K562 (cell line): ENCODE data around the gene WIPF3. TPM values are rescaled to one million over a fixed set of nuclear protein-coding genes. Genes with fewer than 3 reads are reported as not detected.

ENCODE experiments used
- ATAC-seq: fragments of 200-7000 bp; cut with Tn5 transposase; 3 replicates; pipeline ENCODE4 v1.9.1; 2020; ENCODE audit warnings: moderate library complexity
- BruUV-seq: library from RNA; stranded (reverse); fragments of 400-500 nt; replicated peaks from 2 replicates; lab custom pipeline; 2021; lab: Mats Ljungman, UMichigan
- CTCF ChIA-PET: fragments of 300-600 bp; formaldehyde crosslinking; extraction: SDS; loops from one replicate; lab custom pipeline; 2021; ENCODE audit warnings: low intra/inter-chr PET ratio; lab: Yijun Ruan, JAX
- POLR2A ChIA-PET: fragments of 300-600, 350-650 bp; sonication (Branson Sonifier 250); formaldehyde crosslinking; extraction: SDS; loops from one replicate; lab custom pipeline; 2021; ENCODE audit warnings: antibody characterized with exemption, inconsistent platforms; lab: Yijun Ruan, JAX
- DNase-seq, 4 experiments: peaks; one replicate each; pipeline versions ENCODE4 v3.0.0 to v3.0.0-alpha.2; 2011 to 2018; ENCODE audit warnings: low spot score in 3 of 4, mixed read lengths in 3 of 4; ENCODE audit errors: extremely low read depth in 1 of 4
- FAIRE-seq: peaks from 2 replicates; lab custom pipeline; 2011; peaks lifted over from hg19 to GRCh38; lab: Jason Lieb, UNC
- H2AFZ ChIP-seq: 2 replicates; pipeline ENCODE4 v1.6.0; 2011; ENCODE audit warnings: low read depth, low read length, control low read depth, inconsistent platforms
- H3K27ac ChIP-seq: fragments of 200-600 bp; 3 replicates; pipeline ENCODE4 v1.8.0; 2011; ENCODE audit warnings: low read depth, mild to moderate bottlenecking, control low read depth, inconsistent platforms, low read length, moderate library complexity, mixed read lengths; ENCODE audit errors: extremely low read depth
- H3K27me3 ChIP-seq, 2 experiments: fragments of 300-600 bp in 1 of 2; 2 replicates in 1 of 2; 3 replicates in 1 of 2; pipeline versions ENCODE4 v1.6.0 to v1.8.0; 2011; ENCODE audit warnings: inconsistent platforms in 2 of 2, low read length in 2 of 2, mild to moderate bottlenecking in 1 of 2, mixed read lengths in 1 of 2, moderate library complexity in 1 of 2; ENCODE audit not compliant: control insufficient read depth in 2 of 2, insufficient read depth in 2 of 2
- H3K36me3 ChIP-seq: fragments of 300-600 bp; 3 replicates; pipeline ENCODE4 v1.8.0; 2011; ENCODE audit warnings: mild to moderate bottlenecking, low read length, inconsistent platforms; ENCODE audit not compliant: control insufficient read depth, insufficient read depth
- H3K4me1 ChIP-seq, 2 experiments: fragments of 200-600 bp in 1 of 2; replicated peaks in 1 of 2; 2 replicates in 1 of 2; 3 replicates in 1 of 2; pipeline versions ENCODE4 v1.5.1 to v1.8.0; 2011; ENCODE audit warnings: inconsistent platforms in 2 of 2, low read length in 2 of 2, mild to moderate bottlenecking in 1 of 2, mixed read lengths in 1 of 2, moderate library complexity in 1 of 2; ENCODE audit not compliant: control insufficient read depth in 2 of 2, insufficient read depth in 2 of 2
- H3K4me2 ChIP-seq: 2 replicates; pipeline ENCODE4 v1.6.1; 2011; ENCODE audit warnings: low read length, control low read depth, inconsistent platforms, mixed read lengths; ENCODE audit not compliant: insufficient read depth
- H3K4me3 ChIP-seq: fragments of 200-600 bp; sonication (generic), shearing (Covaris generic); 2 replicates; pipeline ENCODE4 v1.5.1; 2016; ENCODE audit warnings: control low read depth, inconsistent platforms
- H3K79me2 ChIP-seq: fragments of 200-600 bp; 3 replicates; pipeline ENCODE4 v1.8.0; 2011; ENCODE audit warnings: low read length, inconsistent platforms; ENCODE audit not compliant: control insufficient read depth, insufficient read depth
- H3K9ac ChIP-seq, 2 experiments: 2 replicates each; pipeline versions ENCODE4 v1.6.0 to v1.6.1; 2011; ENCODE audit warnings: low read depth in 2 of 2, low read length in 2 of 2, control low read depth in 1 of 2, inconsistent platforms in 1 of 2, mild to moderate bottlenecking in 1 of 2, mixed read lengths in 1 of 2; ENCODE audit not compliant: insufficient read depth in 1 of 2
- H3K9me1 ChIP-seq: one replicate; pipeline ENCODE4 v1.6.0; 2011; ENCODE audit warnings: inconsistent platforms, mild to moderate bottlenecking, low read length, moderate library complexity; ENCODE audit not compliant: control insufficient read depth, insufficient read depth
- H3K9me3 ChIP-seq: replicated peaks from 2 replicates; pipeline ENCODE4 v1.5.1; 2011; ENCODE audit warnings: low read depth, low read length, inconsistent platforms; ENCODE audit not compliant: control insufficient read depth, insufficient read depth
- H4K20me1 ChIP-seq: replicated peaks from 2 replicates; pipeline ENCODE4 v1.6.1; 2011; ENCODE audit warnings: low read length, inconsistent platforms, mixed read lengths; ENCODE audit not compliant: control insufficient read depth, insufficient read depth
- BCOR ChIP-seq: fragments of 450-650 bp; IDR thresholded peaks from 2 replicates; pipeline ENCODE4 v1.6.1; 2016
- CBX5 ChIP-seq: IDR thresholded peaks from 2 replicates; pipeline ENCODE4 v1.6.1; 2014; ENCODE audit warnings: low read depth, borderline replicate concordance
- CLOCK ChIP-seq: fragments of 250-450 bp; sonication (Bioruptor Pico); IDR thresholded peaks from 2 replicates; pipeline ENCODE4 v1.4.0; 2020; ENCODE audit warnings: mild to moderate bottlenecking, moderate library complexity, borderline replicate concordance
- ERF ChIP-seq: fragments of 450-650 bp; formaldehyde crosslinking; IDR thresholded peaks from 2 replicates; pipeline ENCODE4 v1.4.0; 2020; ENCODE audit warnings: mild to moderate bottlenecking, mixed read lengths
- FOS ChIP-seq: IDR thresholded peaks from 3 replicates; pipeline ENCODE4 v1.6.1; 2011; ENCODE audit not compliant: insufficient read length; ENCODE audit errors: extremely low read depth
- FOSL1 ChIP-seq: fragments of 200-800 bp; sonication (Bioruptor generic); conservative IDR thresholded peaks from 2 replicates; pipeline ENCODE4 v1.6.1; 2016; ENCODE audit warnings: missing genetic modification characterization, missing compliant biosample characterization
- GATAD2A ChIP-seq: fragments of 450-650 bp; IDR thresholded peaks from 2 replicates; pipeline ENCODE4 v1.6.1; 2017
- MBD2 ChIP-seq: sonication (generic); IDR thresholded peaks from 2 replicates; pipeline ENCODE4 v1.6.1; 2016; ENCODE audit warnings: low read depth, borderline replicate concordance
- MIER1 ChIP-seq: fragments of 450-650 bp; IDR thresholded peaks from 2 replicates; pipeline ENCODE4 v1.6.1; 2016; ENCODE audit warnings: antibody characterized with exemption, mild to moderate bottlenecking, low read depth
- TAF9B ChIP-seq: fragments of 450-650 bp; IDR thresholded peaks from 2 replicates; pipeline ENCODE4 v1.6.1; 2018; ENCODE audit warnings: mild to moderate bottlenecking; ENCODE audit not compliant: partially characterized antibody
- ZNF274 ChIP-seq: IDR thresholded peaks from 2 replicates; pipeline ENCODE4 v1.6.1; 2011; ENCODE audit warnings: low read depth, mild to moderate bottlenecking, low read length, moderate library complexity, borderline replicate concordance
- ZNF507 ChIP-seq: conservative IDR thresholded peaks from 2 replicates; pipeline ENCODE4 v1.6.1; 2017; ENCODE audit warnings: missing genetic modification characterization, missing compliant biosample characterization
- WGBS: fragments of 100-300 bp; shearing (Covaris generic); methylation state at CpG from one replicate; pipeline ENCODE4 v1.1.6; 2016; ENCODE audit warnings: low coverage, mixed read lengths; ENCODE audit not compliant: insufficient coverage; ENCODE audit errors: missing lambda C conversion rate; 5-methylcytosine and 5-hydroxymethylcytosine counted together
- in situ Hi-C: fragments of 300-500 bp; cut with MboI; formaldehyde crosslinking; loops from 4 replicates; pipeline ENCODE4 v1.15.0; 2018; ENCODE audit warnings: inconsistent platforms, mixed read lengths
- intact Hi-C: fragments of 100-400 bp; cut with micrococcal nuclease; formaldehyde crosslinking; loops from 2 replicates; pipeline ENCODE4 v1.14.2; 2022
- polyA plus RNA-seq, 8 experiments: library from polyadenylated mRNA; depleted of rRNA in 4 of 8; stranded (reverse) in 5 of 8; unstranded in 3 of 8; fragments of >200 nt; fragmentation: Nextera tagmentation in 2 of 8; fragmentation: Illumina TruSeq in 1 of 8; extraction: Ambion mirVana in 2 of 8; extraction: Trizol in 1 of 8; gene quantifications; 2 replicates each; pipeline versions ENCODE4 v1.2.1 to v1.2.3, GENCODE V29; 2011 to 2014; ENCODE audit warnings: inconsistent platforms in 1 of 8, missing spikeins in 1 of 8
- total RNA-seq, 7 experiments: library from RNA; depleted of rRNA in 6 of 7; stranded (reverse); fragments of >200 nt in 6 of 7; fragmentation: Illumina TruSeq in 2 of 7; extraction: Trizol in 2 of 7; gene quantifications; 2 replicates each; pipeline versions ENCODE4 v1.2.1 to v1.2.3, GENCODE V29; 2011 to 2021; ENCODE audit warnings: low replicate concordance in 1 of 7
- TF ChIP-seq, protein P1 (sequence below): conservative IDR thresholded peaks from 2 replicates; pipeline ENCODE4 v1.6.1; 2011; ENCODE audit warnings: low read depth, mild to moderate bottlenecking, low read length; ENCODE audit not compliant: control insufficient read depth

WIPF3 gene
- total and polyA plus RNA-seq, 9 of the 15 experiments (the other 6 are each of a cell fraction or from before 2014, with no cell fraction given): 0.18 to 3.2 (median 1.7) TPM

DNA sequence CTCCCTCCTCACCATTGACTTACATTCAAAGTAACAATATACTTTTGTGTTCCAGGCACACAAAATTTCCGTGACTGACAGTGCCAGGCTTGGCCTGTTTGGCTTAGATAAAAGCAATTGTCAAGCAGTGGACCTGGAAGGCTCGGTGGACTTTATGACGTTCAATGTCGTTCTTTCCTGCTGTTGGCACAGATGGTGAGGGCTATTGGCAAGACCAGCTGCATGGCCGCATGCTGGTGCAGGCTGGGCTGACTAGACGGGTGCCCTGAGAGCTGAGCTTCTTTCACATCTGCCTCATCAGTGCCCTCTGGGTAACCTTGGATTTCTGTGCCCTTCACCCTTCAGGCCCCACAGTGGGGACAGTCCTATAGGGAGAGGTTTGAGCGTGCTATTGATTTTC, 45.2 kb downstream of the WIPF3 start:
- Histone ChIP-seq H4K20me1 (no peaks in the 10 kb centered on the region), H3K4me3 (no peak overlapping the region), H3K9me1 (no peaks in the 10 kb centered on the region), H3K4me2 (no peak overlapping the region), H3K4me1 (peaks cover 0 to 5% of the 10 kb centered on the region in 2 experiments; a peak in 1 of 5 replicates), H2AFZ (no peak overlapping the region), H3K79me2 (no peaks in the 10 kb centered on the region), H3K36me3 (no peaks in the 10 kb centered on the region), H3K9me3 (no peaks in the 10 kb centered on the region), H3K9ac (no peak overlapping the region), H3K27ac (no peak overlapping the region), H3K27me3 (peaks cover 2 to 10% of the 10 kb centered on the region in 2 experiments; a peak in 3 of 5 replicates)
- ChIA-PET POLR2A (no interaction called here), CTCF (interaction anchor here (0.7 kb wide), 1 partner anchor 230 kb away, joined by 3 read pairs; no protein-coding TSS in a partner anchor)
- TF ChIP-seq ZNF507 (tag) (no peak), MBD2 (no peak), TAF9B (no peak), CLOCK (CRISPR knock-in tag) (no peak), ZNF274 (no peak), BCOR (no peak), MIER1 (no peak), GATAD2A (no peak), CBX5 (no peak), FOSL1 (tag) (no peak), FOS (no peak), ERF (no peak)
- TF ChIP-seq, protein P1, sequence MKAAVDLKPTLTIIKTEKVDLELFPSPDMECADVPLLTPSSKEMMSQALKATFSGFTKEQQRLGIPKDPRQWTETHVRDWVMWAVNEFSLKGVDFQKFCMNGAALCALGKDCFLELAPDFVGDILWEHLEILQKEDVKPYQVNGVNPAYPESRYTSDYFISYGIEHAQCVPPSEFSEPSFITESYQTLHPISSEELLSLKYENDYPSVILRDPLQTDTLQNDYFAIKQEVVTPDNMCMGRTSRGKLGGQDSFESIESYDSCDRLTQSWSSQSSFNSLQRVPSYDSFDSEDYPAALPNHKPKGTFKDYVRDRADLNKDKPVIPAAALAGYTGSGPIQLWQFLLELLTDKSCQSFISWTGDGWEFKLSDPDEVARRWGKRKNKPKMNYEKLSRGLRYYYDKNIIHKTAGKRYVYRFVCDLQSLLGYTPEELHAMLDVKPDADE: no peak
- in situ Hi-C loops (no loop called here), intact Hi-C loops (no loop called here)
- no peak for FAIRE-seq
- DNase-seq: no peak
- BruUV-seq: no TSS peak
- WGBS: 48% methylated on average over 6 of the region's 7 CpGs
- no peak for ATAC-seq
